Adrenal gland (tissue), 5 donors: ENCODE measurements around the gene POLR1G.

Source experiments
- CTCF ChIP-seq, 6 experiments: fragments of 450-650 bp in 4 of 6; fragments of 200-600 bp in 2 of 6; sonication (generic) in 1 of 6; IDR thresholded peaks; 1 replicate in 5 of 6; 2 replicates in 1 of 6; pipeline versions ENCODE4 v1.5.1 to v1.8.0; 2016 to 2021; ENCODE audit warnings: antibody characterized with exemption in 6 of 6, mild to moderate bottlenecking in 2 of 6, moderate library complexity in 1 of 6
- POLR2A ChIP-seq, 2 donors: fragments of 450-650 bp; IDR thresholded peaks; one replicate each; pipeline ENCODE4 v1.6.1; 2017; ENCODE audit warnings: antibody characterized with exemption in 2 of 2, mild to moderate bottlenecking in 2 of 2, moderate library complexity in 1 of 2
- donor health status: DM: no; HTN: no; CAD: no.

GRCh38 chr19:45424191-45425058 is 18.0 kb downstream of the POLR1G start:
- TF ChIP-seq CTCF (IDR thresholded peaks at IDR 0.05) (no peak), POLR2A (IDR thresholded peaks at IDR 0.05) (no peak)
